Astrocyte (in vitro differentiated cells and primary cell): ENCODE results near the gene HDHD2. TPM values are rescaled to one million over a fixed set of nuclear protein-coding genes. Genes with fewer than 3 reads are reported as not detected.
A peak's percentile ranks its signal among the peaks of the same experiment; 100 is the strongest.
"Not testable (repeated sequence)": the region's sequence is repeated elsewhere in the genome, so short reads cannot be mapped to it uniquely, and the experiment has no call there.

Experiments used
- DNase-seq: peaks from one replicate; pipeline ENCODE4 v3.0.0-alpha.2; 2010; ENCODE audit warnings: low read depth
- FAIRE-seq: peaks from 2 replicates; lab custom pipeline; 2011; peaks lifted over from hg19 to GRCh38; lab: Jason Lieb, UNC
- H2AFZ ChIP-seq: 2 replicates; pipeline ENCODE4 v1.6.0; 2012; ENCODE audit warnings: low read depth, low read length, inconsistent platforms
- H3K27ac ChIP-seq: 2 replicates; pipeline ENCODE4 v1.5.1; 2011; ENCODE audit warnings: low read depth, low read length, inconsistent platforms
- H3K27me3 ChIP-seq: 2 replicates; pipeline ENCODE4 v1.6.0; 2011; ENCODE audit warnings: low read length, inconsistent platforms; ENCODE audit not compliant: insufficient read depth
- H3K36me3 ChIP-seq: 2 replicates; pipeline ENCODE4 v1.5.1; 2011; ENCODE audit warnings: low read length, inconsistent platforms; ENCODE audit not compliant: insufficient read depth
- H3K4me1 ChIP-seq: 2 replicates; pipeline ENCODE4 v1.5.1; 2011; ENCODE audit warnings: low read length, inconsistent platforms; ENCODE audit not compliant: insufficient read depth
- H3K4me2 ChIP-seq: 2 replicates; pipeline ENCODE4 v1.6.0; 2012; ENCODE audit warnings: low read length, inconsistent platforms
- H3K4me3 ChIP-seq: 2 replicates; pipeline ENCODE4 v1.5.1; 2011; ENCODE audit warnings: low read depth, mild to moderate bottlenecking, low read length, inconsistent platforms; ENCODE audit not compliant: insufficient read depth
- H3K79me2 ChIP-seq: 2 replicates; pipeline ENCODE4 v1.6.0; 2012; ENCODE audit warnings: mild to moderate bottlenecking, low read length, inconsistent platforms; ENCODE audit not compliant: insufficient read depth
- H3K9ac ChIP-seq: 2 replicates; pipeline ENCODE4 v1.6.0; 2012; ENCODE audit warnings: mild to moderate bottlenecking, low read length, inconsistent platforms
- H3K9me3 ChIP-seq: 2 replicates; pipeline ENCODE4 v1.5.1; 2012; ENCODE audit warnings: low read depth, mild to moderate bottlenecking, low read length, inconsistent platforms; ENCODE audit not compliant: insufficient read depth
- H4K20me1 ChIP-seq: 2 replicates; pipeline ENCODE4 v1.6.0; 2012; ENCODE audit warnings: low read length, inconsistent platforms; ENCODE audit not compliant: insufficient read depth
- H3K27ac Mint-ChIP-seq: one replicate; pipeline ENCODE4 v1.8.0; 2021; ENCODE audit warnings: mild to moderate bottlenecking, mixed read lengths; ENCODE audit not compliant: unreplicated experiment
- H3K27me3 Mint-ChIP-seq: one replicate; pipeline ENCODE4 v1.8.0; 2021; ENCODE audit warnings: low read depth, mixed read lengths; ENCODE audit not compliant: unreplicated experiment
- H3K36me3 Mint-ChIP-seq: one replicate; pipeline ENCODE4 v1.8.0; 2021; ENCODE audit warnings: low read depth, mixed read lengths; ENCODE audit not compliant: unreplicated experiment
- H3K4me1 Mint-ChIP-seq: one replicate; pipeline ENCODE4 v1.8.0; 2021; ENCODE audit warnings: low read depth, mixed read lengths; ENCODE audit not compliant: unreplicated experiment
- H3K4me3 Mint-ChIP-seq: one replicate; pipeline ENCODE4 v1.8.0; 2021; ENCODE audit warnings: mild to moderate bottlenecking, moderate library complexity, mixed read lengths; ENCODE audit not compliant: unreplicated experiment
- H3K9me3 Mint-ChIP-seq: one replicate; pipeline ENCODE4 v1.8.0; 2021; ENCODE audit warnings: mild to moderate bottlenecking, mixed read lengths; ENCODE audit not compliant: unreplicated experiment
- CTCF ChIP-seq: IDR thresholded peaks from 2 replicates; pipeline ENCODE4 v1.5.1; 2011; ENCODE audit warnings: low read depth, mild to moderate bottlenecking, inconsistent platforms, low read length, moderate library complexity; ENCODE audit not compliant: insufficient read depth
- EZH2 ChIP-seq: IDR thresholded peaks from 2 replicates; pipeline ENCODE4 v1.6.1; 2012; ENCODE audit warnings: mild to moderate bottlenecking, low read length, inconsistent platforms; ENCODE audit not compliant: insufficient read depth
- total RNA-seq: library from RNA; stranded (reverse); gene quantifications from 2 replicates; pipeline ENCODE4 v1.2.1, GENCODE V29; 2021

HDHD2 gene
- total RNA-seq, 1 donor from 2014 or later, result 23.5 TPM

- Mint-ChIP-seq H3K4me3 (no peak overlapping the region), H3K27ac (no peak overlapping the region), H3K4me1 (peaks cover 8% of the 10 kb centered on the region), H3K27me3 (no peaks in the 10 kb centered on the region), H3K36me3 (peaks cover 1% of the 10 kb centered on the region), H3K9me3 (no peaks in the 10 kb centered on the region)
- Histone ChIP-seq H3K27ac (no peak overlapping the region), H3K36me3 (peaks cover 3% of the 10 kb centered on the region), H3K27me3 (no peaks in the 10 kb centered on the region), H3K4me3 (no peak overlapping the region), H2AFZ (no peak overlapping the region), H3K4me1 (peaks cover 3% of the 10 kb centered on the region), H3K4me2 (no peak overlapping the region), H3K9me3 (no peaks in the 10 kb centered on the region), H3K79me2 (peaks cover 80% of the 10 kb centered on the region), H4K20me1 (peaks cover 75% of the 10 kb centered on the region), H3K9ac (no peak overlapping the region)
- DNase-seq (no peak), FAIRE-seq (no peak)
- TF ChIP-seq EZH2, result no peak
- TF ChIP-seq CTCF, result no peak
Observed at GRCh38 chr18:47160256-47160655, 10.0 kb upstream of the HDHD2 start.

GRCh38 chr18:47158404-47158803, 8.1 kb upstream of the HDHD2 start:
- DNase-seq, result peak; percentile 30
- H3K4me2 ChIP-seq, H3K4me3 Mint-ChIP-seq, H3K27ac ChIP-seq, H3K9ac ChIP-seq, H3K36me3 Mint-ChIP-seq, H3K27me3 ChIP-seq, H3K9me3 Mint-ChIP-seq, H3K9me3 ChIP-seq, H3K27ac Mint-ChIP-seq, H3K27me3 Mint-ChIP-seq, FAIRE-seq, H3K4me1 ChIP-seq, H3K4me1 Mint-ChIP-seq, H2AFZ ChIP-seq, H3K4me3 ChIP-seq: not testable (repeated sequence)
- peaks cover 62% of the 10 kb centered on the region for H3K79me2 ChIP-seq
- peaks cover 57% of the 10 kb centered on the region for H4K20me1 ChIP-seq
- peaks cover 13% of the 10 kb centered on the region for H3K36me3 ChIP-seq

- Mint-ChIP-seq H3K9me3 (no peaks in the 10 kb centered on the region), H3K4me3 (peak overlapping the region; percentile 95), H3K4me1 (peaks cover 14% of the 10 kb centered on the region), H3K27ac (peak overlapping the region; percentile 97), H3K27me3 (no peaks in the 10 kb centered on the region), H3K36me3 (no peaks in the 10 kb centered on the region)
- Histone ChIP-seq H3K27ac (no peak overlapping the region), H3K9ac (peak overlapping the region; percentile 94), H3K27me3 (no peaks in the 10 kb centered on the region), H3K4me1 (peaks cover 13% of the 10 kb centered on the region), H3K79me2 (peaks cover 35% of the 10 kb centered on the region), H3K4me3 (no peak overlapping the region), H4K20me1 (peaks cover 5% of the 10 kb centered on the region), H3K36me3 (peaks cover 11% of the 10 kb centered on the region), H3K4me2 (peak overlapping the region; percentile 97), H2AFZ (no peak overlapping the region), H3K9me3 (no peaks in the 10 kb centered on the region)
- no peak for TF ChIP-seq EZH2
- no peak for TF ChIP-seq CTCF
- no peak for DNase-seq
- no peak for FAIRE-seq
Observed at GRCh38 chr18:47151439-47151838, 1.1 kb upstream of the HDHD2 start.
